Measurements from ENCODE around the gene ARL6IP6. TPM values are rescaled to one million over a fixed set of nuclear protein-coding genes. Genes with fewer than 3 reads are reported as not detected.
A peak's percentile ranks its signal among the peaks of the same experiment; 100 is the strongest.
"Not testable (repeated sequence)": the region's sequence is repeated elsewhere in the genome, so short reads cannot be mapped to it uniquely, and the experiment has no call there.

ARL6IP6 gene
- total and polyA plus RNA-seq, 11 donors: 3.8 to 9.6 (median 6.4) TPM

- intact Hi-C loops (cut with DNase I): no loop called here
- Histone ChIP-seq H3K4me3 (no peak overlapping the region), H3K9me3 (no peaks in the 10 kb centered on the region), H3K36me3 (peaks cover 0 to 11% (median 0%) of the 10 kb centered on the region in 9 donors), H3K27me3 (no peaks in the 10 kb centered on the region), H3K27ac (peak overlapping the region in 1 of 12 donors; percentile 4), H3K4me1 (peaks cover 0 to 23% (median 0%) of the 10 kb centered on the region in 12 donors)
- no peak for DNase-seq
- WGBS, 4 donors: 88 to 96% (median 92%) methylated on average over 2 of the region's 2 CpGs
- no peak for TF ChIP-seq POLR2A (IDR thresholded peaks at IDR 0.05)
- no peak for TF ChIP-seq CTCF (IDR thresholded peaks at IDR 0.05)
- ATAC-seq: no peak
These were observed 11.4 kb downstream of the ARL6IP6 start for GRCh38 chr2:152729844-152730243.

DNA sequence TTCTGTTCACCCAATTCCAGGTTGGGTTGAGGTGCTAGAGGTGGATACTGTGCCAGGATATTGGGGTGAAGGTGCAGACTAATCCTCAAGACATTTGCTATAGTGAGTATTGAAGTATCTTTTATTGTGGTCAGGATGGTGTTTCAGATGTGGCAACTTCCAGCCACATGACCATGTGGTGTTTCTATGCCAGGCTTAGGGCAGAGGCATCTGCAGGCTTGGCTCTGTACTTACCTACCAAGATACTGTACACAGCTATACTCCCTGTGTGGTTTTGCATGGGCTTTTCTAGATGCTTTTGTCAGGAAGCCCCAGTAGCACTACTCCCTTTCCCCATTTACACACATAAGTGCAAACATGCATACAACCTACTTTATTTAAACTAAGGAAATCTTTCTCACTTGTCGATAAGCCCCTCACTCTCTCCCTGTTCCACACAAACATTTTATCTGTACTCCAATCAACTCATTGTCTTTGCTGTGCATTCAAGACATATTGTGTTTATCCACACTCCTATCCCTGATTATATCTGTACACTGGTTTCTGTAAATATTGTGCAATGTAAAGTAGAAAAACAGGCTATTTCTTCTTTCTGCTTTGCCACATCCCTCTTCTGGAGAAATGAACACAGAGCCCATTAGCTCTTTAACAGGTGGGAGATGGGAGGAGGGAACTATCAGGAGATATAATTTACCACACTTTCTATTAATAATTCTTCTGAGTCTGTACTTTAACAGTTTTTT lies 12.3 kb downstream of the ARL6IP6 start:
- no peaks in the 10 kb centered on the region for H3K9me3 ChIP-seq
- WGBS, 4 donors: 90 to 96% (median 93%) methylated on average over 1 of the region's 1 CpG
- H3K27ac ChIP-seq: peak overlapping the region in 1 of 12 donors; percentile 4
- no peaks in the 10 kb centered on the region for H3K27me3 ChIP-seq
- no peak for TF ChIP-seq POLR2A (IDR thresholded peaks at IDR 0.05)
- no peak for TF ChIP-seq CTCF (IDR thresholded peaks at IDR 0.05)
- DNase-seq (no peak), ATAC-seq (peak in 2 of 4 donors; percentile 28 to 52)
- intact Hi-C loops (cut with DNase I): no loop called here
- H3K36me3 ChIP-seq: peaks cover 0 to 20% (median 8%) of the 10 kb centered on the region in 9 donors
- H3K4me3 ChIP-seq: no peak overlapping the region
- H3K4me1 ChIP-seq: peaks cover 0 to 23% (median 0%) of the 10 kb centered on the region in 12 donors

DNA sequence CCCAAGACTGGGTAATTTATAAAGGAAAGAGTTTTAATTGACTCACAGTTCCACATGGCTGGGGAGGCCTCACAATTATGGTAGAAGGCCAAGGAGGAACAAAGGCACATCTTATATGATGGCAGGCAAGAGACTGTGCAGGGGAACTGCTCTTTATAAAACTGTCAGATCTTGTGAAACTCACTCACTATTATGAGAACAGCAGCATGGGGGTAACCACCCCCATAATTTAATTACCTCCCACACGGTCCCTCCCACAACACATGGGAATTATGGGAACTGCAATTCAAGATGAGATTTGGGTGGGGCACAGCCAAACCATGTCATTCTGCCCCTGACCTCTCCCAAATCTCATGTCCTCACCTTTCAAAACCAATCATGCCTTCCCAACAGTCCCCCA lies 19.1 kb downstream of the ARL6IP6 start:
- 81 to 98% (median 90%) methylated on average over 1 of the region's 1 CpG for WGBS, 4 donors
- H3K36me3 ChIP-seq: peaks cover 0 to 41% (median 27%) of the 10 kb centered on the region in 9 donors
- not testable (repeated sequence) for H3K4me1 ChIP-seq, H3K27me3 ChIP-seq, ATAC-seq, H3K9me3 ChIP-seq, H3K4me3 ChIP-seq, DNase-seq, H3K27ac ChIP-seq
- intact Hi-C loops (cut with DNase I): loop anchor here in 1 of 10 donors (5.0 kb wide), 1 partner anchor 560 kb away; the partner anchor contains the start of gene STAM2

DNA sequence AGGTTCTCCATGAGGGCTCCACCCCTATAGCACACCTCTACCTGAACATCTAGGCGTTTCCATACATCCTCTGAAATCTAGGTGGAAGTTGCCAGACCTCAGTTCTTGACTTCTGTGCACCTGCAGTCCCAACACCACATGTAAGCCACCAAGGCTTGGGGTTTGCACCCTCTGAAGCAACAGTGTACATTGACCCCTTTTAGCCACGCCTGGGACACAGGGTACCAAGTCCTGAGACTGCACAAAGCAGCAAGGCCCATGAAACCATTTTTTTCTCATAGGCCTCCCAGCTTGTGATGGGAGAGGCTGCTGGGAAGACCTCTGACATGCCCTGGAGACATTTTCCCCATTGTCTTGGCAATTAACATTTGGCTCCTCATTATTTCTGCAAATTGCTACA lies 20.0 kb downstream of the ARL6IP6 start:
- ATAC-seq (no peak), DNase-seq (no peak)
- Histone ChIP-seq H3K9me3 (no peaks in the 10 kb centered on the region), H3K4me3 (no peak overlapping the region), H3K36me3 (peaks cover 0 to 41% (median 27%) of the 10 kb centered on the region in 9 donors), H3K4me1 (no peaks in the 10 kb centered on the region), H3K27ac (no peak overlapping the region), H3K27me3 (no peaks in the 10 kb centered on the region)
- intact Hi-C loops (cut with DNase I): loop anchor here in 1 of 10 donors (5.0 kb wide), 1 partner anchor 561 kb away; the partner anchor contains the start of gene STAM2
- WGBS, 4 donors: 94 to 96% (median 95%) methylated on average over 2 of the region's 2 CpGs
- TF ChIP-seq POLR2A (IDR thresholded peaks at IDR 0.05) (no peak), CTCF (IDR thresholded peaks at IDR 0.05) (no peak)

DNA sequence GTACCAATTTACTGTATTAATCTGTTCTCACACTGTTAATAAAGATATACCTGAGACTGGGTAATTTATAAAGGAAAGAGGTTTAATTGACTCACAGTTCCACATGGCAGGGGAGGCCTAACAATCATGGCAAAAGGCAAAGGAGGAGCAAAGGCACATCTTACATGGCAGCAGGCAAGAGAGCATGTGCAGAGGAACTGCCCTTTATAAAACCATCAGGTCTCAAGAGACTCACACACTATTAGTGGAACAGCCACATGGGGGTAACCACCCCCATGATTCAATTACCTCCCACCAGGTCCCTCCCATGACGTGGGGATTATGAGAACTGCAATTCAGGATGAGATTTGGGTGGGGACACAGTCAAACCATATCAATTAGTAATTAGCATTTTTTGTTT lies 21.3 kb downstream of the ARL6IP6 start:
- peaks cover 0 to 41% (median 27%) of the 10 kb centered on the region in 9 donors for H3K36me3 ChIP-seq
- not testable (repeated sequence) for H3K4me1 ChIP-seq, H3K9me3 ChIP-seq, H3K4me3 ChIP-seq, ATAC-seq, H3K27me3 ChIP-seq, DNase-seq, H3K27ac ChIP-seq
- intact Hi-C loops (cut with DNase I): loop anchor here in 2 of 10 donors (5.0 to 10.0 kb wide), 3 partner anchors 562 to 785 kb away; partner anchors contain the start of gene STAM2 (in 1 of the 2)
- WGBS, 4 donors: 88 to 93% (median 91%) methylated on average over 1 of the region's 1 CpG

All from heart left ventricle (tissue), 16 donors.